HepG2 (cell line): ENCODE data around the gene ONECUT1.

Source experiments
- NR3C1 ChIP-seq: sonication (generic); formaldehyde crosslinking; IDR thresholded peaks from 2 replicates; pipeline ENCODE4 v1.4.0; 2020; ENCODE audit warnings: missing genetic modification reagents
- POLR2AphosphoS5 ChIP-seq: IDR thresholded peaks from 2 replicates; pipeline ENCODE4 v1.6.1; 2012; ENCODE audit warnings: low read depth, low read length
- ZNF550 ChIP-seq: sonication (generic); formaldehyde crosslinking; IDR thresholded peaks from 2 replicates; pipeline ENCODE4 v1.4.0; 2020; ENCODE audit warnings: mild to moderate bottlenecking, missing genetic modification reagents, borderline replicate concordance
- ZNF775 ChIP-seq: sonication (generic); formaldehyde crosslinking; IDR thresholded peaks from 2 replicates; pipeline ENCODE4 v1.4.0; 2020; ENCODE audit warnings: missing genetic modification reagents, mild to moderate bottlenecking, moderate library complexity, borderline replicate concordance
- ZSCAN31 ChIP-seq: sonication (generic); formaldehyde crosslinking; IDR thresholded peaks from 2 replicates; pipeline ENCODE4 v1.5.0; 2020; ENCODE audit warnings: low read depth, mild to moderate bottlenecking, missing genetic modification reagents
- TF ChIP-seq, protein P1 (sequence below): sonication (generic); formaldehyde crosslinking; IDR thresholded peaks from 2 replicates; pipeline ENCODE4 v1.5.0; 2020; ENCODE audit warnings: mild to moderate bottlenecking, missing genetic modification reagents, moderate library complexity

GRCh38 chr15:52787549-52788098 lies 2.5 kb downstream of the ONECUT1 start:
- no peak for TF ChIP-seq ZNF775 (CRISPR knock-in tag)
- no peak for TF ChIP-seq ZNF550 (CRISPR knock-in tag)
- no peak for TF ChIP-seq POLR2AphosphoS5
- TF ChIP-seq NR3C1 (CRISPR knock-in tag), result no peak
- TF ChIP-seq, protein P1, sequence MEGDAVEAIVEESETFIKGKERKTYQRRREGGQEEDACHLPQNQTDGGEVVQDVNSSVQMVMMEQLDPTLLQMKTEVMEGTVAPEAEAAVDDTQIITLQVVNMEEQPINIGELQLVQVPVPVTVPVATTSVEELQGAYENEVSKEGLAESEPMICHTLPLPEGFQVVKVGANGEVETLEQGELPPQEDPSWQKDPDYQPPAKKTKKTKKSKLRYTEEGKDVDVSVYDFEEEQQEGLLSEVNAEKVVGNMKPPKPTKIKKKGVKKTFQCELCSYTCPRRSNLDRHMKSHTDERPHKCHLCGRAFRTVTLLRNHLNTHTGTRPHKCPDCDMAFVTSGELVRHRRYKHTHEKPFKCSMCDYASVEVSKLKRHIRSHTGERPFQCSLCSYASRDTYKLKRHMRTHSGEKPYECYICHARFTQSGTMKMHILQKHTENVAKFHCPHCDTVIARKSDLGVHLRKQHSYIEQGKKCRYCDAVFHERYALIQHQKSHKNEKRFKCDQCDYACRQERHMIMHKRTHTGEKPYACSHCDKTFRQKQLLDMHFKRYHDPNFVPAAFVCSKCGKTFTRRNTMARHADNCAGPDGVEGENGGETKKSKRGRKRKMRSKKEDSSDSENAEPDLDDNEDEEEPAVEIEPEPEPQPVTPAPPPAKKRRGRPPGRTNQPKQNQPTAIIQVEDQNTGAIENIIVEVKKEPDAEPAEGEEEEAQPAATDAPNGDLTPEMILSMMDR (CRISPR knock-in tag), result no peak
- TF ChIP-seq ZSCAN31 (CRISPR knock-in tag), result no peak
